ENCODE data around the gene ZNF99. TPM values are rescaled to one million over a fixed set of nuclear protein-coding genes. Genes with fewer than 3 reads are reported as not detected.
"Not testable (repeated sequence)": the region's sequence is repeated elsewhere in the genome, so short reads cannot be mapped to it uniquely, and the experiment has no call there.

The ZNF99 gene
- 0.04 TPM in 1 of 2 replicates, not detected in the other for total RNA-seq (2014; rRNA removed; shearing (Covaris generic))

- peak; percentile 35 for DNase-seq (ENCODE audit: low spot score)
Measured at GRCh38 chr19:22783651-22784410, at the start of gene ZNF99. Gene ZNF99 (minus strand): TSS chr19:22784151. CDS start chr19:22784016, 135 bp downstream.

- no peak for DNase-seq (ENCODE audit: low spot score)
Measured at GRCh38 chr19:22832031-22832762, 48.2 kb upstream of the ZNF99 start, which contains the start of gene ZNF723. Gene ZNF723 (plus strand): TSS chr19:22832291. CDS start chr19:22832380, 89 bp downstream.

DNA sequence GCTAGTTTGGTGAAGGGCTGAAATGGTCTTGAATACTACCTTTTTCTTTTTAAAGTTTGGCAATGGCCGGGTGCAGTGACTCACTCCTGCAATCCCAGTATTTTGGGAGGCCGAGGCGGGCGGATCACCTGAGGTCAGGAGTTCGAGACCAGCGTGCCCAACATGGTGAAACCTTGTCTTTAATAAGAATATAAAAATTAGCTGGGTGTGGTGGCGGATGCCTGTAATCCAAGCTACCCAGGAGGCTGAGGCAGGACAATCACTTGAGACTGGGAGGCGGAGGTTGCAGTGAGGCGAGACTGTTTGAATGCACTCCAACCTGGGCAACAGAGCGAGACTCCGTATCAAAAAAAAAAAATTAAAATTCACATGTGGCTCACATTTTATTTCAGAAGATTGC is 47.3 kb upstream of the ZNF99 start:
- DNase-seq (ENCODE audit: low spot score), result no peak

GRCh38 chr19:22814124-22814523 is 30.2 kb upstream of the ZNF99 start:
- no peak for DNase-seq (ENCODE audit: low spot score)

- DNase-seq (ENCODE audit: low spot score), result no peak
Measured at GRCh38 chr19:22807061-22807835, 23.3 kb upstream of the ZNF99 start.

DNA sequence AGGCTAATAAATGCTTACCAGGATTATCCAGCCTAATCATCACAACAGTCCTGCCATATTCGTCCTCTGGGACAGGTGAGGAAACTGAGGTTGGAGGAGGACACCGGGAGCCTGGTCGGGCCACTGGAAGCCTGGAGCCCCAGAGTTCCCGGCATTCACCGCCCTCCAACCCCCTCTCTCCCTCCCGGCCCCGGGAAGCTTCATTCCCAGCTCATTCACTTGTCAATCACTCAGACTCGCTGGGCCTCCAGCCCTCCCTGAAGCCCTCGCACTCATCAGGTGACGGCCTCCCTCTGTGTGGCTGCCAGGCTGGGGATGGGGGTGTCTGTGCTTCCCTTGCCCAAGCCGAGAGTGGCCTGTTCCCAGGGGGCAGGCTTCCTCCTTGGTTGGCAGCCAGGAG is 22.5 kb upstream of the ZNF99 start:
- no peak for DNase-seq (ENCODE audit: low spot score)

- DNase-seq (ENCODE audit: low spot score), result no peak
Measured at GRCh38 chr19:22797040-22797439, 13.1 kb upstream of the ZNF99 start.

DNA sequence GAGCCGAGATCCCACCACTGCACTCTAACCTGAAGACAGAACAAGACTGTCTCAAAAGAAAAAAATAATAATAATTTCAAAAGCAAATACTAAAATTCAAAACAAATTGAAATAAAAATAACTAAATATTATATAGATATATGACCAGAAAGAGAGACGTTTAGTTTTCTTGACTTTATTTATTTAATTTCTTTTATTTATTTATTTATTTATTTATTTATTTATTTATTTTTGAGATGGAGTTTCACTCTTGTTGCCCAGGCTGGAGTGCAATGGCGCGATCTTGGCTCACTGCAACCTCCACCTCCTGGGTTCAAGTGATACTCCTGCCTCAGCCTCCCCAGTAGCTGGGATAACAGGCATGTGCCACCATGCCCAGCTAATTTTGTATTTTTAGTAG is 8.9 kb upstream of the ZNF99 start:
- DNase-seq (ENCODE audit: low spot score), result not testable (repeated sequence)

- DNase-seq (ENCODE audit: low spot score), result no peak
Measured at GRCh38 chr19:22735911-22736645, 47.9 kb downstream of the ZNF99 start.

DNA sequence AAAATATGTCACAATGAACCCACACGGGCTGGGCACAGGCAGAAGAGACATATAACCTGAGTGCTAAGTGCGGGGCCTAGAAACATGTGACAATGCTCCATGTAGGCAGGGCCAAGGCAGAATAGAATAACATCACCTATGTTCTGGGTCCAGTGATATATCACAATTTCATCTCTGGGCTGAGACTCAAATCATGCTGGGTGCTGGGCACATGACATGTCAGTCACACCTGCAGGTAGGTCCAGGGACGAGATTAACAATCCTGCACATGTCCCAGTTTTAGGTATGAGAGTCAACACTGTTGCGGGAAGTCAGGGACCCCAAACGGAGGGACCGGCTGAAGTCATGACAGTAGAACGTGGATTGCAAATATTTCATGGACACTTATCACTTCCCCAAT is 50.3 kb downstream of the ZNF99 start:
- no peak for DNase-seq (ENCODE audit: low spot score)

- not testable (repeated sequence) for DNase-seq (ENCODE audit: low spot score)
Measured at GRCh38 chr19:22728214-22728613, 55.7 kb downstream of the ZNF99 start.

DNA sequence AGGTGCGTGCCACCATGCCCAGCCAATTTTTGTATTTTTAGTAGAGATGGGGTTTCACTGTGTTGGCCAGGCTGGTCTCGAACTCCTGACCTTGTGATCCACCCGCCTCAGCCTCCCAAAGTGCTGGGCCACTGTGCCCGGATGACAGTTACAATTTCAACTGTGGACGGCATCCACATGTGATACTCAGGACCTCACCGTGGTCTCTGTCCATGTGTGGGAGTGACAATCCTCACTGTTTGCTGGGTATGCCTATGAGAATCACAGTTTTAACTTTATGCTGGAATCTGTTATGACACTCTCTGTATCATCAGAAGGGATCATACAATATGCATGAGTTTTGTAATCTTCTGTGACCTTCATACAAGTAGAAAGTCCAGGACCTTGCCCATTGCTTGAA is 62.4 kb downstream of the ZNF99 start:
- not testable (repeated sequence) for DNase-seq (ENCODE audit: low spot score)

- no peak for DNase-seq (ENCODE audit: low spot score)
Measured at GRCh38 chr19:22708983-22709382, 75.0 kb downstream of the ZNF99 start.

DNA sequence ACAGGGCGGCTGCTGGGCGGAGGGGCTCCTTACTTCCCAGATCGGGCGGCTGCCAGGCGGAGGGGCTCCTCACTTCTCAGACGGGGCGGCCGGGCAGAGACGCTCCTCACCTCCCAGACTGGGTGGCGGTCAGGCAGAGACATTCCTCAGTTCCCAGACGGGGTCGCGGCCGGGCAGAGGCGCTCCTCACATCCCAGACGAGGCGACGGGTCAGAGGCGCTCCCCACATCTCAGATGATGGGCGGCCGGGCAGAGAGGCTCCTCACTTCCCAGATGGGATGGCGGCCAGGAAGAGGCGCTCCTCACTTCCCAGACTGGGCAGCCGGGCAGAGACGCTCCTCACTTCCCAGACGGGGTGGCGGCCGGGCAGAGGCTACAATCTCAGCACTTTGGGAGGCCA is 80.9 kb downstream of the ZNF99 start:
- DNase-seq (ENCODE audit: low spot score), result not testable (repeated sequence)

DNA sequence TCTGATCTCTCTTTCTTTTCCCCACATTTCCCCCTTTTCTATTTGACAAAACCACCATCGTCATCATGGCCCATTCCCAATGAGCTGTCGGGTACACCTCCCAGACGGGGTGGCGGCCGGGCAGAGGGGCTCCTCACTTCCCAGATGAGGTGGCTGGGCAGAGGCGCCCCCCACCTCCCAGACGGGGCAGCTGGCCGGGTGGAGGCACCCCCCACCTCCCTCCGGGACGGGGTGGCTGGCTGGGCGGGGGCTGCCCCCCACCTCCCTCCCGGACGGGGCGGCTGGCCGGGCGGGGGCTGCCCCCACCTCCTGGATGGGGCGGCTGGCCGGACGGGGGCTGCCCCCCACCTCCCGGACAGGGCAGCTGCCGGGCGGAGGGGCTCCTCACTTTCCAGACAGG is 81.3 kb downstream of the ZNF99 start:
- DNase-seq (ENCODE audit: low spot score), result not testable (repeated sequence)

Other genes starting within 250 kb of the ZNF99 start
- 0.92 and 1.7 TPM in 2 replicates for gene ZNF492, start 149.8 kb downstream of the ZNF99 start, total RNA-seq (2014; rRNA removed; shearing (Covaris generic))
- gene ZNF723, start 48.1 kb upstream of the ZNF99 start, total RNA-seq (2014; rRNA removed; shearing (Covaris generic)), result 0.14 TPM in 1 of 2 replicates, not detected in the other
- 0.10 and 1.6 TPM in 2 replicates for gene ZNF728, start 219.0 kb upstream of the ZNF99 start, total RNA-seq (2014; rRNA removed; shearing (Covaris generic))

Measured in H4 (cell line).